NCI-H146 treated with DMSO at 0.1 percent for 48 hours (cell line): ENCODE data around the gene SLC25A46.
"Not testable (repeated sequence)": the region's sequence is repeated elsewhere in the genome, so short reads cannot be mapped to it uniquely, and the experiment has no call there.

Source experiments
- DNase-seq: peaks from one replicate; lab custom pipeline; 2025; ENCODE audit not compliant: unreplicated experiment; lab: John Stamatoyannopoulos, UW

SLC25A46 gene

DNA sequence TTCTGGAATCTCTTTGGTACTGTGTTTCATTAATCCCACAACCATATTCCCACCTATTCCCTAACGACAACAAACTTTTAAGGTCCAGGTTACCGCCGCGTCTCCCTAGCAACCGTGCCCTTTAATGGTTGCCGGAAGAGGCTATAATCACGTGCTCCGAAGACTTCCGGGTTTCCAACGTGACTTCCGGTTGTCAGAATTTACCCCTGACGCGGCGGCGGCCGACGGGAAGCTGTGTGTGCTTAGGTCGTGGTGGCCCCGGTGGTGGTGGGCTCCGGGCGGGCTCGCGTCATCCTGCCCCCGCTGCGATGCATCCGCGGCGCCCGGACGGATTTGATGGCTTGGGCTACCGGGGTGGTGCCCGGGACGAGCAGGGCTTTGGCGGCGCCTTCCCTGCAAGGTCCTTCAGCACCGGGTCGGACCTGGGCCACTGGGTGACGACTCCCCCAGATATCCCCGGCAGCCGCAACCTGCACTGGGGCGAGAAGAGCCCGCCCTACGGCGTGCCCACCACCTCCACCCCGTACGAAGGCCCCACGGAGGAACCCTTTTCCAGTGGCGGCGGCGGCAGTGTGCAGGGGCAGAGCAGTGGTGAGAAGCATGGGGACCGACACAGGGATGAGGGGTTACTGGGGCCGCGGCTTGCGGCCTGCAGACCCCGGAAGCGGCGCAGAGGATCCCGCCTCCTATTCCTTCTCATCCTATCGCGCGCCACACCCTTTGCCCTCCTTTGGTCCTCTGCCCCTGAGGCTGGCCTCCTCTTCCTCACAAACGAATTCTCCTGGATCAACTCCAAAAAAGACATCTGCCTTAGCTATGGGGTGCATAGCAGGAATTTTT, at the start of gene SLC25A46:
Gene SLC25A46 (plus strand): TSS at position 196 of the 840 bp plus-strand sequence. CDS start 113 bp downstream, at position 309.
- DNase-seq, result peak; percentile 74

DNA sequence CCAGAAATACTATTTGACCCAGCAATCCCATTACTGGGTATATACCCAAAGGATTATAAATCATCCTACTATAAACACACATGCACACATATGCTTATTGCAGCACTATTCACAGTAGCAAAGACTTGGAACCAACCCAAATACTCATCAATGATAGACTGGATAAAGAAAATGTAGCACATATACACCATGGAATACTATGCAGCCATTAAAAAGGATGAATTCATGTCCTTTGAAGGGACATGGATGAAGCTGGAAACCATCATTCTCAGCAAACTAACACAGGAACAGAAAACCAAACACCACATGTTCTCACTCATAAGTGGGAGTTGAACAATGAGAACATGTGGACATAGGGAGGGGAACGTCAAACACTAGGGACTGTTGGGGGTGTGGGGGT, 48.2 kb upstream of the SLC25A46 start:
- DNase-seq, result not testable (repeated sequence)

DNA sequence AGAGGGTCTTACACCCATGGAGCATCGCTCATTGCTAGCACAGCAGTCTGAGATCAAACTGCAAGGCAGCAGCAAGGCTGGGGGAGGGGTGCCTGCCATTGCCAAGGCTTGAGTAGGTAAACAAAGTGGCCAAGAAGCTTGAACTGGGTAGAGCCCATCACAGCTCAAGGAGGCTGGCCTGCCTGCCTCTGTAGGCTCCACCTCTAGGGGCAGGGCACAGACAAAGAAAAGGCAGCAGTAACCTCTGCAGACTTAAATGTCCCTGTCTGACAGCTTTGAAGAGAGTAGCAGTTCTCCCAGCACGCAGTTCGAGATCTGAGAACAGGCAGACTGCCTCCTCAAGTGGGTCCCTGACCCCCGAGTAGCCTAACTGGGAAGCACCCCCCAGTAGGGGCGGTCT, 46.1 kb upstream of the SLC25A46 start:
- DNase-seq, result not testable (repeated sequence)

DNA sequence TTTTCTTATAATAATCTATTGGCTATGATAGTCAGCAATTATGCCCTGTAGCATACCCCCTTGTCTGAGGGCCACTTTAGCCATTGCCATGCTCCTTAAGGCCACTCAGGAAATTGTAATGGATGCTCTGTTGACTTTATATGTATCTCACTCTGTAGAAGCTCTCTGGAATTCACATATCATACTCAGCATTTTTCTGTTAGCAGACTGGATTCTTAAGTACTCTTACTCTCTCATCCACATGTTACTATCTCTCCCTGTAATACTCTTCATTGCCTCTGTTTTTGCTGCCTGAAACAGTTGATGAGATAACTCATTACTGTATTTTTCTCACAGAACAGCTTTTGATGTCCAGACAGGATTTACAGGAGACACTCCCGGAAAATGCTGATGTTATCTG, 36.5 kb upstream of the SLC25A46 start:
- no peak for DNase-seq

GRCh38 chr5:110702704-110703103, 36.1 kb upstream of the SLC25A46 start:
- no peak for DNase-seq

DNA sequence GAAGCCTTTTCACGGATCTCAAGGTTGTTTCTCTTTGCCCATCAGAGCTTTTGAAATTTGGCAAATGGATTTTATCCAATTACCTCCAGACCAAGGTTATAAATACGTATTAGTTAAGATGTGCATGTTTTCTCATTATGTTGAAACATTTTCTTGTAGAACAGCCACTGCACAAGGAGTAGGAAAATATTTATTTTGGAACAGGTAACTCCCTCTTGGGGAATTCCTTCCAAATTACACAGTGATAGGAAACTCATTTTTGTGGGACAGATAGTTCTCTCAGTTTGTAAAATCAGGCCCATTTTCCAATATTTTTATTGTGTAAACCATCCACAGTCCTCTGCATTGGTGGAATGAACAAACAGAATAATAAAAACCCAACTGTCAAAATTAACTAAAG, 35.3 kb upstream of the SLC25A46 start:
- DNase-seq, result no peak

- DNase-seq, result no peak
These were observed 33.5 kb upstream of the SLC25A46 start for GRCh38 chr5:110705349-110705748.

GRCh38 chr5:110707260-110707844, 31.5 kb upstream of the SLC25A46 start:
- DNase-seq, result no peak

DNA sequence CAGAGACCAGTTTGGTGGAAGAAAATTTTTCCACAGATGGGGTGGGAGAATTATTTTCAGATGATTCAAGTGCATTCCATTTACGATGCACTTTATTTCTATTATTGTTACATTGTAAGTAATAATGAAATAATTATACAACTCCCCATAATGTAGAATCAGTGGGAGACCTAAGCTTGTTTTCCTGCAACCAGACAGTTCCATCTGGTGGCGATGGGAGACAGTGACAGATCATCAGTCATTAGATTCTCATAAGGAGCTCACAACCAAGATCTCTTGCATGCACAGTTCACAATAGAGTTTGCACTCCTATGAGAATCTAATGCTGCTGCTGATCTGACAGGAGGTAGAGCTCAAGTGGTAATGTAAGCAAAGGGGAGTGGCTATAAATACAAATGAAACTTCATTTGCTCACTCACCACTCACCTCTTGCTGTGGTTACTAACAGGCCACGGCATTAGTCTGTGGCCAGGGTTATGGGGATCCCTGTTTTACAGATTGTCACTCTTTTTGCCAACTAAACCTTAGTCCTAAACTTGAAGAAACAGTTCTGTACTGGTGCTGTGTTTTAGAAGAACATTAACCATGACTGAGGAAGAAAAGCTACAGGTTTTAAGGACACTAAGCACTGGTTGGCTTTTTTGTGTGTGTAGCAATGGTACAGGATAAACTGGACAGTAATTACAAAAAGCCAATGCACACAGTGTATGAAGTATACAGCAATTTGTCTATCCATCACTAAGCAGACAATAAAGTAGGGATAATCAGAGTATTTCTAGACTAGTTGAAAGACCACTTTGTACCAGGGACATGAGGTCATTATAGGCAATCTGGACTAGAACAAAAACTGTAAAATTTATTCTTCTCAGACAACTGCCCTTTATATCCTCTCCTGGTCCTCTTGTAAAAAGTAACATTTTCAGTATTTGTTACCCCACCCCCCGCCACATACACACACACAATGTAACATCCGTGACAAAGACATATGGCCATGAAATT, 22.3 kb upstream of the SLC25A46 start:
- no peak for DNase-seq

GRCh38 chr5:110718311-110718710, 20.5 kb upstream of the SLC25A46 start:
- DNase-seq, result no peak

DNA sequence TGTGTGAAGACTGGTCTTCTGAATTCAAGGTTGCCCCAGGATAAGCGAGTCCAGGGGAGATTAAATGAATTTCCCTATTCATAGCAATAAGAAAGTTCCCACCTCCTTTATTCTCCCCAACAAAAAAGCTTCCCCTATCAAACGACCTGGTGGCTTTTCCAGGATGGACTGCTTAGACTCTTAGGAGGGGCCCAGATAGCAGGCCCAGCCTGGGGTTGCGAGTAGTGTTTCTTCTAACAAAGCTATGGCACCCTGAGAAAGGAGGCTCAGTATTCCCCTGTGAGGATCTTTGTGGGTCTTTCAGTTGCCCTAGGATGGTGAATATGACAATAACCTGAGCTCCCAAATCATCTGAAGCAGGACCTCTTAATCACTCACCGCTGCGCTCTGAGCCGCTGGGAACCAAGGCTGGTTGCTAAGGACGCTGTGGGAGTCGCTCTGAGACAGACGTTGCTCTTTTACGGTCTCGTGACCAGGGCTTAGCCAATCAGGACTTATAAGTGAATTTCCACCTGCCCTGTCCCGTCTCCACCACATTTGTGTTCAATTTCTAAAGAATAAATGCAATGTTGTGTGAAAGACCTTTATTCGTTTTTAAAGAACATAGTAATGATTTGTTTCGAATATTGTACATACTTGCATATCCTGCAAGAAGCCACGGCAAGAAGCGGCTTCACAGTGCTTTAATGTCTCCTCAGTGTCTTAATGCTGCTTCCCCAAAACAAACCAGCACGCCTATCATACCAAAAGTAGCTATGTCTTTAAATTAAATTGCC, 12.4 kb upstream of the SLC25A46 start, which contains the start of gene TMEM232:
Gene TMEM232 (minus strand): TSS at position 423 of the 776 bp plus-strand sequence. CDS start 59,319 bp downstream, outside the sequence.
- no peak for DNase-seq

DNA sequence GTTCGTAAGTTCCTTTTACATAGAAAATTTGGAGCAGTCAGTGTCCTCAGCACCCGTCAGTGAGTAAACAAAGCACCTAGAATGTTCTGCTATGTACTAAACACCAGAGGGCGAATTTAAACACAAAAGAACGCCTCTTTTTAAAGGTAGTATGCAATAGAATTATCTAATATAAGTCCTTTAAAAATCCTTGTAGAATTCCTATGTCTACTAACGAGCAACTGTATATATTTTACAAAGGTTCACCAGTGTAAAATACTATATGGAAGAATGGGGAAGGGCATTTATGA, 11.8 kb upstream of the SLC25A46 start:
- DNase-seq, result no peak

DNA sequence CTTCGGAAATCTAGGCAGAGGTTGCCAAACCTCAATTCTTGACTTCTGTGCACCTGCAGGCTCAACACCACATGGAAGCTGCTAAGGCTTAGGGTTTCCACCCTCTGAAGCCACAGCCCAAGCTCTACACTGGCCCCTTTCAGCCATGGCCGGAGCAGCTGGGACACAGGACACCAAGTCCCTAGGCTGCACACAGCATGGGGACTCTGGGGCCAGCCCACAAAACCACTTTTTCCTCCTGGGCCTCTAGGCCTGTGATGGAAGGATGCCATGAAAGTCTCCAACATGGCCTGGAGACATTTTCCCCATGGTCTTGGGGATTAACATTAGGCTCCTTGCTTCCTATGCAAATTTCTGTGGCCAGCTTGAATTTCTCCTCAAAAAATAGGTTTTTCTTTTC, 7.3 kb upstream of the SLC25A46 start:
- DNase-seq, result not testable (repeated sequence)

DNA sequence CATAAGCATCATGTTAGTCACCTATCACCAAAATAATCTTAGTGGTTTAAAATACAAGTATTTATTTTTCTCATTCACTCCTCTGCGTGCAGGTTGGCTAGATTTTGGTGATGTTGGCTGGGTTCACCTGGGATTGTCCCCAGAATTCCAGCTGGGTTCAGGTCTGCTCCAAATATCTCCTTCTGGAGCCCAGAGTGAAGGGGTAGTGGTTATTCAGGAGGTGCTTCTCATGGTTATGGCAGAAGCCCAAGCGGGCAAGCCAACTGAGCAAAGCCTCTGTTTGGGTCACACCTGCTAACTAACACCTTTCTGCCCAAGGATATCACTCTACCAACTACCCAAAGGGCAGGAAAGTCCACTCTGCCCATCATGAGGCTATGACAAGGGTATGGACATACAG, 4.7 kb upstream of the SLC25A46 start:
- DNase-seq, result no peak

DNA sequence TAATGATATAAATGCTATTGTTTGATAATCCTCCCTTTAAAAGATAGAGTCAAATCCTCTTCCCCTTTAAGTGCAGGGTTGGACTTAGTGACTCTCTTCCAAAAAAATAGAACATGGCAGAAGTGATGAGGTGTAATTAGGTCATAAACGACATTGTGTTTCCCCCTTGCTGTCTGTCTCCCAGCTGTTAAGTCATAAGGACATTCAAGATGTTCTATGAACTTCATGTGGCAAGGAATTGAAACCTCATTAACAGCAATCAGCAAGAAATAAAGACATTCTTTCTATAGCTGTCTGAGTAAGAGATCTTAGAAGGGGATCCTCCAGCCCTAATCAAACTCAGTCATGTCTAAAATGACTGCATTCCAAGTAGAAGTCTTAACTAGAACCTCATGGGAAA, 3.3 kb upstream of the SLC25A46 start:
- no peak for DNase-seq

DNA sequence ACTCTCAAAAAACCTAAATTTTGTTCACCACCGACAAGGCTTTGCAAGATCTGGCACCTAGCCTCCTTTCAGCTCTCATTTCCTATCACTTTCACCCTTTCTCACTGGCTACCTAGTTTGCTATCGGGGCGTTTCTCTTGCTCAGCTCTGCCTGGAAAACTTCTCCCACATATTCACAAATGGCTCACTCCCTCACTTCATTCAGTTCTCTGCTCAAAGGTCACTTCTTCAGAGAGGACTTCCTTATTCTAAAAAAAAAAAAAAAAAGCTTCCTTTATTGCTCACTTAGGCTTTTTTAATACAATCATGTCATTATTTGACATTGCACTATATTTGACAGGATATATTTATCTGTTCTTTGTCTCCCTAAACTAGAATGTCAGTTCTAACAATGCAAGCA, 2.1 kb upstream of the SLC25A46 start:
- DNase-seq, result no peak

DNA sequence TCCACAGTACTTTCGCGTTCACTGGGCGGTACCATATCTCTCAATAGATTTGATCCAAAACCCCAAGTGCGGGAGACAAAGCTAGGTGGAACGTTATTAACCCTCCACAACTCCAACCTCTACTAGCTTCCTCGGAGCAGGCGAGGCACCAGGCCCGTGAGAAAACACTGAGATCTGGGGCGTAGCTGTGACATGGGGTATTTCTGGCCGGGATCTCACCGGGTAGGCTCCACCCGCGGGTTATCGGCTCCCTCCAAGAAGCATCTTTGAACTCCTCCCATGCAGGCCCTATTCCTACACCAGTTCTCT, 350 bp upstream of the SLC25A46 start:
- DNase-seq, result no peak

DNA sequence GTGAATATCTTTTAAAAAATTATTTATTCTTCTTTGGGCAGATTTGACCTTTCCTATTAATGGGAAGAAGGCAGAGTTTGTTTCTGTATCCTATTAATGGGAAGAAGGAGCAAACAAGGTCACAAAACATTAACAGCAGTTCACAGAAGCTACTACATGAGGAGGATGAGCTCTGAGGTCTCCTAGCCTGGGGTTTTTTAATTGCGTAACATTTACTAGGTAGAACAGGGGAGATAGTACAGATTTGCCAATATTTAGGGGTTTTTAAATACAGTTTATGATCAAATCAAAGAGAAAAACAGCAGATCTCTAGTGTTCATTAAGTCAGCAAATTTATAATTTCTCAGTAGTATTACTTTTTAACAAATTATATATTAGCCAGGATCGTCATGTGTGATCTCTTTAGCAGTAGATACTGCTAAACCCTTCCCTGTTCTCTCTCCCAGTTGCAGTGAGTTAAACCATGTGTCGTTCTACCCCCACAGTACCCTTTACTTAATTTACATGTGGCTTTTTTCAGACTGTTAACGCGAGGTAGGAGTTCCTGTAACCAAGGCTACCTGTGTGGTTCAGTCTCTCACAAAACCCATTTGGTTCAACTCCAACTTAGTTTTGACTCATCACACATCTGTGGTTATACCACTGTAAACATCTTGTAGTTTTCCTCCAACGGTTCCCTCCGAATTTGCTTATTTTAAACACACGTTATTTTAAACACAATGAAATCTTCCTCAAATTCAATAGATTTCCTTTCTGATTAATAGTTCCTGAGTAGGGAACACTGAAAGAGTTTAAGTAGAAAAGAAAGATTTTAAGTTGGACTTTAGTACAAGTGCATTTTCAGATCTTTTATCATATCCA, 13.3 kb downstream of the SLC25A46 start:
- DNase-seq, result no peak

DNA sequence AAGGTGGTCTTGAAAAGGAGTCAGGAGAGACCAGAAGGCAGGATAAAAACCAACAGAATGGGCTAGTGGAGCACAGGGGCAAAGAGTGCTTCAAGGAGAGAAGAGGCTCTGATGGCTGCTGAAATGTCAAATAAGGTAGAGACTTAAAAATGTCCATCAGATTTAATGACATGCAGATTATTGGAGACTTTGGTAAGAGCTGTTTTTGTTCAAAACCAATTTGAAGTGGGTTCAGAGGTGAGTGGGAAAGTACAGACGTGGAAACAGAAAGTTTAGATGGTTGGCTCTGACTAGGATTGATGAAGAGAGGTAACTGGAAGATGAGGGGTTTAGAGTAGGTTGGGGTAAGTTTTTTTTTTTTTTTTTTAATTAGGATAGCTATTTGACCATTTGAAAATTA, 14.1 kb downstream of the SLC25A46 start:
- no peak for DNase-seq

- DNase-seq, result no peak
These were observed 14.8 kb downstream of the SLC25A46 start for GRCh38 chr5:110753600-110753999.
